Erythroblast (primary cell): ENCODE measurements around the gene KIF2A.

Experiments
- DNase-seq, 2 experiments: peaks; one replicate each; lab custom pipeline; 2025; lab: John Stamatoyannopoulos, UW
- GATA1 ChIP-seq: IDR thresholded peaks from 2 replicates; pipeline ENCODE4 v1.6.1; 2011; ENCODE audit warnings: low read depth, mild to moderate bottlenecking, control low read depth, low read length, moderate library complexity
- POLR2A ChIP-seq: IDR thresholded peaks from 2 replicates; pipeline ENCODE4 v1.6.1; 2011; ENCODE audit warnings: mild to moderate bottlenecking, low read length

KIF2A gene

DNA sequence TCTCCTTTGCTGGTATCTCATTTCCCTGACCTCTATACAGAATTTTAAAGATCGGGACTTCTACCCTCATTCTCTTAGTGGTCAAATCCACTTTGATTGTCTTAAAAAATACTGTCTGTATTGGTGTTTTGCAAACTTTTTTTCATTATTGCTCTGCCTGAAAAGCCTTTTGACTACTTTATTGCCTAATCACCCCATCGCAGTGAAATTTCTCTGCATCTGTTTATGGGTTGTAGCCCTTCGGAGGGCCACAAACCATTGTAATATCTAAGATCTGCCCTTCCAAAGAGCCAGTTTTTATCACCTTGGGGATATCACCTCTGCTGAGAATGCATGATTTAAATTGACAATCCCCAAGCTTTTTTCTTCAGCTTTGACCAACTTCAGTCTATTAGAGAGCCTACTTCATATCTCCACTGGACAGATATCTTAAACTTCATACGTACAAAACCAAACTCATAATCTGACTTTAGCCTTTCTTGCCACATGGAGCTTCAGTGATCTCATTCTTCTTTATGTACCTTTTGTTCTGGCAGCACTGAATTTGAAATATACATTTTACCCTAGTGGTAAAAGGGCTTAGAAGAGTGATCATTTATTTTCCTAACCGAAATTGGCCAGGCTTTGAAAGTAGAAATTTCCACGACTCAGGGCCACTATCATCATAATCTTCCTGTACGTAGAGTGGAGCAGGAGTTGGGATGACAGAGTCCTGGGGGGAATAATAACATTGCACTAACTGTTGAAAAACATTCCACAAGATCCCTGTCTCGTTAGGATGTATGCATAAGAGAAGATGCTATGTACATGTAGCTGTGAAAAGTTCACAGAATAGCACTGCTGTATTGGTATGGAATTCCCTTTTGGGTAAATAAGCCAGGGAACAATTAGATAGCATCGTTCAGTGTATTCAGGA is 21.4 kb downstream of the KIF2A start:
- TF ChIP-seq POLR2A (no peak), GATA1 (no peak)

DNA sequence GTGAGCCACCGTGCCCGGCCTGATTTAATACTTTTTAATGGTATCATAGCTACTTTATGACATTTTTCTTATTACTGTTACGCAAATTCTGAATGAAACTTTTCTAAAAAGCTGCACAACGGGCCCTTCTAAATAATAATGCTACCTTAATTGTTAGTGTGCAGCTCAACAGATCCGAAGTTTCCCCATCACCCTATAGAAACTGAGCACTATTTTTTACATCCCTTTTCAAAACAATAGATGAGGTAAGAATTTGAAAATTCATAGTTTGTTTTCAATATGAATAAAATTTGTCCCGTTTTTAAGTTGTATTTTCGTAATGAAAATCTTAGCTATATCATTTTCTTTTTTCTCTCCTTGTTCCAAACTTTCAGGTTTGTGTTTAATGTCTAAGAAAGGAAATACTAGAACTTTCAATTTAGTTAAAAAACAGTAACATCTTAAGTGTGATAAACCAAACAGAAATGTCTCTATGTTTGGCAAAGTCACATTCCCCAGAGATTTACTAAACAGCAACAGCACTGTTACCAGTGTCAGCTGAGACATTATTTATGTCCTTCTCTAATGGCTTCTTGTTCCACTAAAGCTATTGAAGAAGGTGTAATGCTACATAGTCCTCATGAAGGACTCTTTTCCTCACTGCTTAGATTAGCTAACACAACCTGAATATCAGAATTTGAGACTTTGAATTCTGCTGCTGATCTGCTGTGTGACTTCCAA is 22.9 kb downstream of the KIF2A start:
- DNase-seq, result no peak
- TF ChIP-seq GATA1, result no peak
- TF ChIP-seq POLR2A, result no peak

More for the DNA sequence above, 21.4 kb downstream of the KIF2A start:
- DNase-seq, result peak in 1 of 2 experiments; percentile 49

DNA sequence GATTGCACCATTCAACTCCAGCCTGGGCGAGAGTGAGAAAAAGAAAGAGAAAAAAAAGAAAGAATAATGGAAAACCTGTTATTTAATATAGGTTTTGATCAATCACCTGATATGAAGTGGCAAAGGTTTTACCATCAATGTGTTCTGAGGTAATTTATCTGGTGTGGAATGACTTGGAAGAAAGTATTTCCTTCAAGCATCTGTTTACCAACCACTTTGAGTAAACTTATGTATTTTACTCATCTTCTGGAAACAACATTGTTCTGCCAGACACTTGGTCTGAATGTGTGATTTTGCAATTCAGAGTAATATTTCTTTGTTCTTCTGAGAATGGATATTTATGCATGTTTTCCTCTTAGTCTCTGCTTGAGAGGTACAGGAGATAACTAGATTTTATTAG is 24.3 kb downstream of the KIF2A start:
- DNase-seq, result no peak
- TF ChIP-seq GATA1 (no peak), POLR2A (no peak)

DNA sequence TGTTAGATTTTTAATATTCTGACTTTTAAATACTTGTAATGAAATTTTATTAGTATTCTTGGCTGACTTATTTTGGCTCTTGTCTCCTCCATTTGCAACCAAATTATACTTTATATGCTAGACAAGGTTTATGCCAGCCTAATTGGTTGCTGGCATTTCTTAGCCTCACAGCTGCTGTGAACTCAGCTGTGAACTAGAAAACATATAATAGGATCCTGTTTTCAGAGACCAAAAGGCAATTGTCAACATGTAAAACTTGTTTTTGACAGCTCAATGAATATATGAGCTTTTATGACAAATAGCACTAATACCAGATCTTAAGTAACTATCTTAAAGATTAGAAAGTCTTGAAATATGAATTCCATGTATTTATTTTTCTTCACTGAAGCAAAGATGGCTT is 25.9 kb downstream of the KIF2A start:
- DNase-seq, result no peak
- no peak for TF ChIP-seq GATA1
- TF ChIP-seq POLR2A, result no peak

DNA sequence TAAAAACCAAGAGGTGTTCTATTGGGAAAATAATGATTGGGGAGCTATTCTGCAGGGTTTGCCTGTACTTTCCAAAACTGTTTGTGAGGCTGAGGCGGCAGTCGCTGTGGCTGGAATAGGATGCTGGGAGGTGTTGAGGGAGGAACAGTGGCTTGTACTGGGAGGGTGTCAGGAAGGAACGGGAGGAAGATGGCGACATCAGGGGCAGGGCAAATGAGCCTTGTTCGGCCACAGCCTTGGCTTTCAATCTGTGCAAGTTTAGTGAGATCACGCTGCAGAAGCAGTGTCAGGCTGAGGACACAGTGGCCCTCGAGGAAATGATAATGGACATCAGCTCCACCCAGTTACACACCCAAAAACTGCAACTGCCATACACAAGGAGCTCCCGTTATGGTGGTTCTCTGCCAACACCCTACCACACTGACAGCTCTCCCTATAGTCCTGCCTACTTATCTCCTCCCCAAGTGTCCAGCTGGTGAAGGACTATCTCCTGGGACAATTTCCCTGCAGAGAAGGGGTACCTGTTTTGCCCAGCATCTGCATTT is 27.3 kb downstream of the KIF2A start:
- peak; percentile 58 to 83 for DNase-seq
- TF ChIP-seq GATA1, result no peak
- TF ChIP-seq POLR2A, result no peak

DNA sequence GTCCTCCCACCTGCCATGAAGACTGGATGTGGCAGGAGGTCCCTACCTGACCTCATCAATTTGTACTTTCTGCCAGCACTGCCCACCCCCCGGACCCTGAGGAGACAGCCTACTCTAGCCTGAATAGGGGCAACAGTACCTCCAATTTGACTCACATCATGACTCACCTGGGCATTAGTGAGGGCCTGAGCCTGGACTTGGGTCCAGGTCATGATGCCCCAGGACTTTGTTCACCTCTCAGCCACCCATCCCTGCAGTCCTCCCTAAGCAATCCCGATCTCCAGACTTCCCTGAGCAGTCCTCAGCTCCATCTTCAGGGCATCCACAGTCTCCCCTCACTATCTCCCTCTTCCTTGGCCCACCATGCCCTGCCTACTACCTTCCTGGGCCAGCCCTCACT is 28.1 kb downstream of the KIF2A start:
- TF ChIP-seq POLR2A, result no peak
- no peak for TF ChIP-seq GATA1
- DNase-seq, result no peak

DNA sequence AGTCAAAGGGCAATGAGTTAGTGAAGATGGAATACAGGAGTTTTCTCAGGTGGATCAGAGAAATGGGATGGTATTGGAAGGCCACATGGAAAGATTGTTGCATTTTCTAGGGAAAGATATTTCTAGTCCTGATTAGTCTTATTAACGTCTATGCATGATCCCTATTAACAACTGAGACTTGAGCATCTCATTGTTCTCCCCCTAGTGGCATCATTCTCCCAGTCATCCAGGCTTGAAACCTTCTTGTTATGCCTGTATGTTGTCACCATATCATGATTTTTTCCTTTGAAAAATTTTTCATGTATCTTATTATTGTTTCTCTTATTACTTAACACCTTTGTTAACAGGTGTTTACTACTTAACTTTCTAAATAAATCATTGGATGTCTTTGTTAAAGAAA is 34.4 kb downstream of the KIF2A start:
- peak; percentile 54 to 56 for DNase-seq

DNA sequence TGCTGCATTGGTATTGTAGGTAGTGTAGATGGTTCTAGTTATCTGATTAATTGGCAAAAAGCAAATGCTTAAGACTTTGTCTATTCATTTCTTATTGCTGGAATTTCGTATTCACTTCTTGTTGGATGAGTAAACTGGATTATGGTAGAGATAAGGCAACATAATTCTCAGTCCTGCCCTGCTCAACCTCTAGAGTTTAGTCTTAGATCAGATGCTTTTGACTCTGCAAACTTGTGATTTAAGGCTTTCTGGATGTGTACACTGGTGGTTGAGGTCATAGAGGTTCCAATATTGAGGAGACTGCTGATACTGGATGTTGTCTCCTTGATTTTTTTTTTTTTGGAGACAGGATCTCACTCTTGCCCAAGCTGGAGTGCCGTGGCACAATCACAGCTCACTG is 35.0 kb downstream of the KIF2A start:
- no peak for DNase-seq
- TF ChIP-seq GATA1, result no peak
- no peak for TF ChIP-seq POLR2A

More for the DNA sequence above, 34.4 kb downstream of the KIF2A start:
- no peak for TF ChIP-seq POLR2A
- no peak for TF ChIP-seq GATA1

DNA sequence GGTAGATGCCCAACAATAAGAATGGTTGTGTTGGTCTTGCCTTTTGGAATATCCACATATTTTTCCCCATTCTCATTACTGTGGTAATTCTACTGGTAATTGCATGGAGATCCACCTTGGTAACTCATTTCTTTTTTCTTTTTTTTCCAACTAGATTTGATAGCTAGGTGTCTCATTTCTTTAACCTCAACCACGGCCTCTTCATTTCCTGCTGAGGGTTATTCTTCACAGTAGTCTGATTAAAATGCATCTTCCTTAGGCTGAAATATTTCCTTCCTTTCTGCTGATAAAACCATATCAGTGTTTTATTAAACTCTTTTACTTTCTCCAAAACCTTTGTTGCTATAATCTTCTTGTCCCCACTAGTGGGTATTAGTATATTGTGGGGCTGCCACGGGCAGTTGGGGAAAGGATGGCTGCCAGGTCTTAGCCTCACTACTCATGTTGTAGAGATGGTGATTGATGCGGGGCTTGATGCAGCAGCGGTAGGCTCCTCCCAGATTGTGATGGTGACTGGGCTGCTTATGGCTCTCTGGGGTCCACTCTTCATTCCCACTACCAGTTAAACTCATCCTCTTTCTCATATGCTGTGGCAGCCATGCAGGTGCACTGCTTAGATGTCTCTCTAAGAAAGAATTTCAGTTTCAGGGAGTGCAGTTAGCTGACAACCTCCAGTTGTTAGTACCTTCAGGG is 35.9 kb downstream of the KIF2A start:
- no peak for TF ChIP-seq POLR2A
- TF ChIP-seq GATA1, result no peak
- no peak for DNase-seq

DNA sequence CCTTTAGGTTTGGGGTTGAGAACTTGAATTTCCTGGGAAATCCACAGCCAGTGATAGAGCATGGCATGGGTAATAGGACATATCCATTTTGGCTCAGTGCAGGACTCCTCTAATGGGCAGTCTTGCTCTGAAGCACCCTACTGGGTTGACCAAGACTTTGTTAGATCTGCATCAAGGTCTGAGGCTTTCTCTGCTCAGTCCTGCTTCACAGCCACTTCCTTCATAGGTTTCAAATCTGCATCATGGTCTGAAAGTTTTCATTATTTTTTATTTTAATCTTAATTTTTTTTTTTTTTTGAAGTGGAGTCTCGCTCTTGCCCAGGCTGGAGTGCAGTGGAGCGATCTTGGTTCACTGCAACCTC is 36.5 kb downstream of the KIF2A start:
- no peak for TF ChIP-seq POLR2A
- TF ChIP-seq GATA1, result no peak
- DNase-seq, result no peak

DNA sequence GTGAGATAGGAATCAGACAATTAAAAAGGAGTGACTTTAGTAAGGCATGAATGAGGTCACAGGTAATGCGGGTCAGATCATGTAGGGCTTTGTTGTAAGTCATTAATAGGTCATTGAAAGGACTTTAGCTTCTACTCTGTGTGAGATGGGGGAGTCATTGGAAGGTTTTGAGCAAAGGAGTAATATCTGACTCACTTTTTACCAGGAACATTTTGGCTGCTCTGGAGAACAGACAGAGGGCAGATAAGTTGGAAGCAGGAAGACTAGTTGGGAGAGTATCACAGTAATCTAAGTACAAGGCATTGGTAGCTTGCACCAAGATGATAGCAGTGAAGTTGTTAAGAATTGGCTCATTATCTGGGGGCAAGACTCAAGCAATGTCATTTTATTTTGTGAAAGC is 37.4 kb downstream of the KIF2A start:
- no peak for TF ChIP-seq POLR2A
- no peak for DNase-seq

DNA sequence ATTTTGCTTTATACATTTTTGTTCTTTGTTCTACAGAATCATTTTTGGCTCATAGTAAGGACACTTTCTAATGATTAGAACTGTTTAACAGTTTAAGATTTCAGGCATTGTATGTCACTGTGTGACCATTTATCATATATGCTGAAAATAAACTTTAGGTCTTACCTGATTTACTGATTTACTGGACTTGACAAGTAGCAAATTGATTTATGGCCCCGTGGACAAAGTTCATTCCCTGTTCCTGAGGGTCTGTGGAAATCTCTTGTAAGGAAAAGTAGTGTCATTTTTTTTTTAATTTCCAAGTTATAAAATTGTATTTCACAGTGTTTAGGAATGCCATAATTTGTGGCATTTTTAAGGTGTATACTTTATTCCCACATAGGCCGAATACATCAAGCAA is 40.7 kb downstream of the KIF2A start:
- DNase-seq, result no peak
- no peak for TF ChIP-seq GATA1
- no peak for TF ChIP-seq POLR2A

DNA sequence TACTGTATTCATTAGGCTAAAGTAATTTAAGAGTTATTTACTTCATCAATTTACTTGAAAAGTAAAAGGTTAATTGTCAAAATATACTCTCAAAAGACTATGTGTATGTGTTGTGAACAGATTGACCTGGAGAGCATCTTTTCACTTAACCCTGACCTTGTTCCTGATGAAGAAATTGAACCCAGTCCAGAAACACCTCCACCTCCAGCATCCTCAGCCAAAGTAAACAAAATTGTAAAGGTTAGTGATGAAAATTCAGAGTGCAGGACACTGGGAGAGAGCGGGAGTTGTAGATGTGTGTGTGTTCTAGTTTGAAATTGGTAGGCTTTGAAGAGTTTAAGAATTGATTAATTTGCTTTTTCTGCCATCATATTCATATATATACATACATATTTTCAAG is 41.9 kb downstream of the KIF2A start:
- no peak for DNase-seq
- TF ChIP-seq GATA1 (no peak), POLR2A (no peak)

DNA sequence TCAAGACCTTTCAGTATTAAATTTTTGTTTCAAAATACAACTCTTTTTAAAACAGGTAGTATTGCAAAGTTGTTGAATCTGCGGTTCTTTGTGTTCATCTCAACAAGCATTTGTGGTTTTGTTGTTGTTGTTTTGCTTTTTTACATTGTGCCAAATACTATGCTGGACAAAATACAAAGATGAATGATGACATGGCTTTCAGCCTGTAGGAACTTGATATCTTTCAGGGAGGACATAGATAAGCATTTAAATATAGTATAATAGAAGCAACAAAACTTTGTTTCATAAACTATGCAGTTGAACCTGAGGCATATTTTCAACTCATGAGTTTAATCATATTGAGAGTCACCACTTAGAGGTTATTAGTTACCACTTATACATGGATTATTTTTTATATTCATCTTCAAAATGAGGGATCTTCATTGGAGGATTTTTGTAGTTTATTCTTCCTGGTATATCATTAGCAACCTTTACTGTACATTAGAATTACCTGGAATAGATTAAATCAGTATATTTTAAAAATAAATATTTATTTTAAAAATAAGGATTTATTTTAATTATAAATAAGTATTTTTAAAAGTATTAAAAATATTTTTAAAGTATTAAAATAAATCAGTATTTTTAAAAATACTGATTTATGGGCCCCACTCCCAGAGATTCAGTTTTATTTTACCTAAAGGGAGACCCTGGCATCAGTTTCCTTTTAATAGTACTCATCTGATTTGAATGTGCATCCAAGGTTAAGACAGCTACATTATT is 42.9 kb downstream of the KIF2A start:
- TF ChIP-seq POLR2A, result no peak
- no peak for TF ChIP-seq GATA1
- DNase-seq, result peak; percentile 11 to 37
